ENCODE data around the gene CUBN.

DNA sequence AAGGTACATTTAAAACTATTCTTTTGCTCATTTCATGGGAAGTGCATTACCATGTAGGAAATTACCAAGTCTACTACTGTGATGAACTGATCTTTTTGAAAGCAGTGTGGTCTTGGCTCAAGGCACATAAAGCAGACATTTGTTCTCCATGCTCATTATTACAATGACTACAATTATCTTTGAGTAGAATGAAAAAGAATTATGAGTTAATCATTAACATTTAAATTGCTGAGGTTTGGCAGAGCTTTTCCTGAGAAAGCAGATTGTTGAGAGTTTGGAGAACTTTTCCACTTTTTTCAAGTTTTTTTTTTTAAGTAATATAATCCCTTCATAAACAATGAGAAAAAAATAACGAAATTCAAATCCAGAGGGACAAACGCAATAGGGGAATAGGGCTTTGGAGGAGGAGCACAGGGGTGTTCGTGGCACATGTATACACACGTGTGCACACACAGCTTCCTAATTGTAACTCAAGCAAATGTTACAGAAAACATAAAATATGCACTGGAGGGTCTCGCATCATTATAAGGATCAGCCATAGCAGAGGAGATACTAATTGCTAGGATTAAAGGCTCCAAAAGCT, 8.9 kb upstream of the CUBN start:
- TF ChIP-seq, protein P1, sequence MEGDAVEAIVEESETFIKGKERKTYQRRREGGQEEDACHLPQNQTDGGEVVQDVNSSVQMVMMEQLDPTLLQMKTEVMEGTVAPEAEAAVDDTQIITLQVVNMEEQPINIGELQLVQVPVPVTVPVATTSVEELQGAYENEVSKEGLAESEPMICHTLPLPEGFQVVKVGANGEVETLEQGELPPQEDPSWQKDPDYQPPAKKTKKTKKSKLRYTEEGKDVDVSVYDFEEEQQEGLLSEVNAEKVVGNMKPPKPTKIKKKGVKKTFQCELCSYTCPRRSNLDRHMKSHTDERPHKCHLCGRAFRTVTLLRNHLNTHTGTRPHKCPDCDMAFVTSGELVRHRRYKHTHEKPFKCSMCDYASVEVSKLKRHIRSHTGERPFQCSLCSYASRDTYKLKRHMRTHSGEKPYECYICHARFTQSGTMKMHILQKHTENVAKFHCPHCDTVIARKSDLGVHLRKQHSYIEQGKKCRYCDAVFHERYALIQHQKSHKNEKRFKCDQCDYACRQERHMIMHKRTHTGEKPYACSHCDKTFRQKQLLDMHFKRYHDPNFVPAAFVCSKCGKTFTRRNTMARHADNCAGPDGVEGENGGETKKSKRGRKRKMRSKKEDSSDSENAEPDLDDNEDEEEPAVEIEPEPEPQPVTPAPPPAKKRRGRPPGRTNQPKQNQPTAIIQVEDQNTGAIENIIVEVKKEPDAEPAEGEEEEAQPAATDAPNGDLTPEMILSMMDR (IDR thresholded peaks at IDR 0.05; ENCODE audit: insufficient read depth, low read length): no peak
- TF ChIP-seq, protein P2, sequence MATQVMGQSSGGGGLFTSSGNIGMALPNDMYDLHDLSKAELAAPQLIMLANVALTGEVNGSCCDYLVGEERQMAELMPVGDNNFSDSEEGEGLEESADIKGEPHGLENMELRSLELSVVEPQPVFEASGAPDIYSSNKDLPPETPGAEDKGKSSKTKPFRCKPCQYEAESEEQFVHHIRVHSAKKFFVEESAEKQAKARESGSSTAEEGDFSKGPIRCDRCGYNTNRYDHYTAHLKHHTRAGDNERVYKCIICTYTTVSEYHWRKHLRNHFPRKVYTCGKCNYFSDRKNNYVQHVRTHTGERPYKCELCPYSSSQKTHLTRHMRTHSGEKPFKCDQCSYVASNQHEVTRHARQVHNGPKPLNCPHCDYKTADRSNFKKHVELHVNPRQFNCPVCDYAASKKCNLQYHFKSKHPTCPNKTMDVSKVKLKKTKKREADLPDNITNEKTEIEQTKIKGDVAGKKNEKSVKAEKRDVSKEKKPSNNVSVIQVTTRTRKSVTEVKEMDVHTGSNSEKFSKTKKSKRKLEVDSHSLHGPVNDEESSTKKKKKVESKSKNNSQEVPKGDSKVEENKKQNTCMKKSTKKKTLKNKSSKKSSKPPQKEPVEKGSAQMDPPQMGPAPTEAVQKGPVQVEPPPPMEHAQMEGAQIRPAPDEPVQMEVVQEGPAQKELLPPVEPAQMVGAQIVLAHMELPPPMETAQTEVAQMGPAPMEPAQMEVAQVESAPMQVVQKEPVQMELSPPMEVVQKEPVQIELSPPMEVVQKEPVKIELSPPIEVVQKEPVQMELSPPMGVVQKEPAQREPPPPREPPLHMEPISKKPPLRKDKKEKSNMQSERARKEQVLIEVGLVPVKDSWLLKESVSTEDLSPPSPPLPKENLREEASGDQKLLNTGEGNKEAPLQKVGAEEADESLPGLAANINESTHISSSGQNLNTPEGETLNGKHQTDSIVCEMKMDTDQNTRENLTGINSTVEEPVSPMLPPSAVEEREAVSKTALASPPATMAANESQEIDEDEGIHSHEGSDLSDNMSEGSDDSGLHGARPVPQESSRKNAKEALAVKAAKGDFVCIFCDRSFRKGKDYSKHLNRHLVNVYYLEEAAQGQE (IDR thresholded peaks at IDR 0.05; ENCODE audit: insufficient replicate concordance, low read depth): no peak
- TF ChIP-seq POLR2AphosphoS5 (IDR thresholded peaks at IDR 0.05; ENCODE audit: low read depth) (no peak), GABPA (IDR thresholded peaks at IDR 0.05; ENCODE audit: low read depth) (no peak)
